ENCODE data around the gene PHF13. TPM values are rescaled to one million over a fixed set of nuclear protein-coding genes. Genes with fewer than 3 reads are reported as not detected.

PHF13 gene
- total and polyA plus RNA-seq, 2 of the 4 experiments (the other 2 are of a cell fraction), result 7.3 to 9.8 TPM

DNA sequence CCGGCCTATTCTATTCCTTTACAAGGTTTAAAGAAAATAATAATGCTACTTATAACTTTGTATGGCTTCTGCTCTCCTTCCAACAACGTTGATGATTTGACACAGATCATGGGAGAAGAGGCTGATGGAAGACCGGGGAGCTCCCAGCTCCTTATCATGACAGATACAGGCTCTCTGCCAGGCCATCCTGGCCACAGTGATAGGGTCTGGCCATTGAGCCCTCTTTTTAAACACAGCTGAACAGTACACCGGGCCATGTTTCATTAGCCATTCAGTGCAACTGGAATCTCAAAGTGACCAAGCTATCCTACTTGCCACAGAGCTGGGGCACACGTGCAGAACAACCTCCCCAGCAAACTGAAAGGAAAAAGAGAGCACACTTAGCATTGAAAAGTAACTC, 53.2 kb downstream of the PHF13 start:
- H4K91ac ChIP-seq (ENCODE audit: insufficient read depth, low read depth, low read length), result no peak overlapping the region
- in situ Hi-C loops (cut with MboI; ENCODE audit: low sequenced_read_pairs) (no loop called here), dilution Hi-C loops (cut with HindIII; ENCODE audit: low sequenced_read_pairs, unreplicated experiment) (no loop called here), intact Hi-C loops (cut with micrococcal nuclease) (no loop called here)
- H4K20me1 ChIP-seq (ENCODE audit: insufficient read depth, low read length), result no peaks in the 10 kb centered on the region
- H3K4me1 ChIP-seq (ENCODE audit: control insufficient read depth, insufficient read depth, low read length), result no peaks in the 10 kb centered on the region
- no peak overlapping the region for H3K4me2 ChIP-seq (ENCODE audit: low read depth, low read length)
- H3K27ac ChIP-seq (ENCODE audit: insufficient read depth, low read length), result no peak overlapping the region
- no peak overlapping the region for H4K5ac ChIP-seq (ENCODE audit: low read depth, low read length)
- H2BK120ac ChIP-seq (ENCODE audit: low read depth, low read length), result no peak overlapping the region
- H2BK5ac ChIP-seq (ENCODE audit: low read depth, low read length, poor library complexity, severe bottlenecking), result no peak overlapping the region
- H3K18ac ChIP-seq (ENCODE audit: low read depth, low read length), result no peak overlapping the region
- H2BK15ac ChIP-seq (ENCODE audit: low read depth, low read length), result no peak overlapping the region
- peaks cover 25% of the 10 kb centered on the region for H3K36me3 ChIP-seq (ENCODE audit: control insufficient read depth, insufficient read depth, low read length)
- ATAC-seq (ENCODE audit: low read depth), result no peak
- no peak overlapping the region for H3K56ac ChIP-seq (ENCODE audit: extremely low read depth, insufficient read depth, low read length)
- no peak overlapping the region for H3K14ac ChIP-seq (replicated peaks; ENCODE audit: low read depth, low read length)
- no peak overlapping the region for H3K23ac ChIP-seq (ENCODE audit: low read depth, low read length)
- no peak overlapping the region for H2AK5ac ChIP-seq (ENCODE audit: low read depth, low read length)
- no TSS peak for BruUV-seq (replicated peaks)
- DNase-seq, result no peak
- H3K79me1 ChIP-seq (ENCODE audit: low read depth in 1 of 2, low read length in 2 of 2), result peaks cover 13 to 18% of the 10 kb centered on the region in 2 experiments
- H4K8ac ChIP-seq (ENCODE audit: low read depth in 2 of 2, low read length in 2 of 2), result no peak overlapping the region
- H2BK20ac ChIP-seq (ENCODE audit: low read depth, low read length), result no peak overlapping the region
- ChIA-PET CTCF (no interaction called here), POLR2A (ENCODE audit: unreplicated experiment) (no interaction called here)
- H3K4me3 ChIP-seq (ENCODE audit: insufficient read depth, low read depth, low read length), result no peak overlapping the region
- peaks cover 5% of the 10 kb centered on the region for H3K9me1 ChIP-seq (ENCODE audit: insufficient read depth, low read length)
- H3K9ac ChIP-seq (ENCODE audit: low read depth, low read length), result no peak overlapping the region
- TF ChIP-seq MXI1 (IDR thresholded peaks at IDR 0.05; ENCODE audit: borderline replicate concordance, low read depth, low read length), result no peak
- TF ChIP-seq, protein P1, sequence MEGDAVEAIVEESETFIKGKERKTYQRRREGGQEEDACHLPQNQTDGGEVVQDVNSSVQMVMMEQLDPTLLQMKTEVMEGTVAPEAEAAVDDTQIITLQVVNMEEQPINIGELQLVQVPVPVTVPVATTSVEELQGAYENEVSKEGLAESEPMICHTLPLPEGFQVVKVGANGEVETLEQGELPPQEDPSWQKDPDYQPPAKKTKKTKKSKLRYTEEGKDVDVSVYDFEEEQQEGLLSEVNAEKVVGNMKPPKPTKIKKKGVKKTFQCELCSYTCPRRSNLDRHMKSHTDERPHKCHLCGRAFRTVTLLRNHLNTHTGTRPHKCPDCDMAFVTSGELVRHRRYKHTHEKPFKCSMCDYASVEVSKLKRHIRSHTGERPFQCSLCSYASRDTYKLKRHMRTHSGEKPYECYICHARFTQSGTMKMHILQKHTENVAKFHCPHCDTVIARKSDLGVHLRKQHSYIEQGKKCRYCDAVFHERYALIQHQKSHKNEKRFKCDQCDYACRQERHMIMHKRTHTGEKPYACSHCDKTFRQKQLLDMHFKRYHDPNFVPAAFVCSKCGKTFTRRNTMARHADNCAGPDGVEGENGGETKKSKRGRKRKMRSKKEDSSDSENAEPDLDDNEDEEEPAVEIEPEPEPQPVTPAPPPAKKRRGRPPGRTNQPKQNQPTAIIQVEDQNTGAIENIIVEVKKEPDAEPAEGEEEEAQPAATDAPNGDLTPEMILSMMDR (conservative IDR thresholded peaks at IDR 0.05; ENCODE audit: low read depth, low read length), result no peak
- TF ChIP-seq RAD21 (IDR thresholded peaks at IDR 0.05; ENCODE audit: low read length), result no peak
- TF ChIP-seq USF2 (IDR thresholded peaks at IDR 0.05; ENCODE audit: low read depth, low read length), result no peak
- no peak for TF ChIP-seq RFX5 (IDR thresholded peaks at IDR 0.05; ENCODE audit: low read depth, low read length)
- TF ChIP-seq CEBPB (IDR thresholded peaks at IDR 0.05; ENCODE audit: low read depth, low read length), result no peak
- TF ChIP-seq NFE2L2 (IDR thresholded peaks at IDR 0.05; ENCODE audit: low read depth, low read length), result no peak
- no peak for TF ChIP-seq MAFK (IDR thresholded peaks at IDR 0.05; ENCODE audit: low read depth, low read length)
- TF ChIP-seq MAZ (IDR thresholded peaks at IDR 0.05; ENCODE audit: borderline replicate concordance, low read depth, low read length), result no peak
- TF ChIP-seq POLR2A (IDR thresholded peaks at IDR 0.05; ENCODE audit: low read depth, low read length), result no peak
- TF ChIP-seq FOS (IDR thresholded peaks at IDR 0.05; ENCODE audit: low read depth, low read length), result no peak
- TF ChIP-seq RCOR1 (IDR thresholded peaks at IDR 0.05; ENCODE audit: insufficient replicate concordance, low read length), result no peak
- no peak for TF ChIP-seq BHLHE40 (IDR thresholded peaks at IDR 0.05; ENCODE audit: low read depth, low read length)
- no peak for TF ChIP-seq CHD1 (IDR thresholded peaks at IDR 0.05; ENCODE audit: low read depth, low read length)
- TF ChIP-seq, protein P2, sequence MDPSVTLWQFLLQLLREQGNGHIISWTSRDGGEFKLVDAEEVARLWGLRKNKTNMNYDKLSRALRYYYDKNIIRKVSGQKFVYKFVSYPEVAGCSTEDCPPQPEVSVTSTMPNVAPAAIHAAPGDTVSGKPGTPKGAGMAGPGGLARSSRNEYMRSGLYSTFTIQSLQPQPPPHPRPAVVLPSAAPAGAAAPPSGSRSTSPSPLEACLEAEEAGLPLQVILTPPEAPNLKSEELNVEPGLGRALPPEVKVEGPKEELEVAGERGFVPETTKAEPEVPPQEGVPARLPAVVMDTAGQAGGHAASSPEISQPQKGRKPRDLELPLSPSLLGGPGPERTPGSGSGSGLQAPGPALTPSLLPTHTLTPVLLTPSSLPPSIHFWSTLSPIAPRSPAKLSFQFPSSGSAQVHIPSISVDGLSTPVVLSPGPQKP (IDR thresholded peaks at IDR 0.05; ENCODE audit: borderline replicate concordance, low read depth, low read length), result no peak
- H3K27me3 ChIP-seq (ENCODE audit: control insufficient read depth, insufficient read depth, low read length), result no peaks in the 10 kb centered on the region
- peak overlapping the region; percentile 78 for H2AK9ac ChIP-seq (replicated peaks; ENCODE audit: low read depth, low read length, poor library complexity)
- H2AFZ ChIP-seq (replicated peaks; ENCODE audit: low read length, poor library complexity), result no peak overlapping the region
- H3K4ac ChIP-seq (ENCODE audit: low read depth, low read length), result no peak overlapping the region
- H3K9me3 ChIP-seq (ENCODE audit: control insufficient read depth, insufficient read depth, low read length), result no peaks in the 10 kb centered on the region
- 100% methylated on average over 2 of the region's 5 CpGs; no CpG with 5 or more reads in 1 of the 2 experiments for WGBS, 2 experiments (ENCODE audit: extremely low coverage in 2 of 2, insufficient read length in 1 of 2)
